ENCODE data around the gene KDM8.

Gene KDM8

DNA sequence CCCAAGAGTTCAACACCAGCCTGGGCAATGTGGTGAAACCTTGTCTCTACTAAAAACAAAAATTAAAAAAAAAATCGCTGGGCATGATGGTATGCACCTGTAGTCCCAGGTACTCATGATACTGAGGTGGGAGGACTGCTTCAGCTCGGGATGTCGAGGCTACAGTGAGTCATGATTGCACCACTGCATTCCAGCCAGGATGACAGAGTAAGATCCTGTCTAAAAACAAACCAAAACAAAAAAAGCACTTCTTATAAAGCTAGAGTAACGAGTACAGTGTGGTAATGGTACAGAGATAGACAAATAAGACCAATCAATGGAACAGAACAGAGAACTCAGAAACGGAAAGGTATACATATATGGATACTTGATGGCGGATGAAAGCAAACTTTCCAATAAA is 60.8 kb downstream of the KDM8 start:
- no peak for DNase-seq (ENCODE audit: insufficient read length, low spot score)
- no peak for FAIRE-seq

DNA sequence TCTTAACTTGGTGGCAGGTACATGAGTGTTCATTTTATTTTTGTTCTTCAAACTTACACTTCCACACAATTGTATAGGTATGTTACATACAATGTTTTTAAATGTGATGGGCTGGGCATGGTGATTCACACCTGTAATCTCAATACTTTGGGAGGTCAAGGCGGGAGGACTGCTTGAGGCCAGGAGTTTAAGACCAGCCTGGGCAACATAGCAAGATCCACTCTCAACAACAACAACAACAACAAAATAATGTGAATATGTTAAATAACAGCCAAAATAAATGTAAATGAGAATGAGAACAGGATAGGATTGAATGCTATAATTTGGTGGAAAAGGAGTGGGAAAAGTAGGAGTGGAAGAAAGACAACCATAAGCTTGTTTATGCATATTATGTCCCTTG is 62.7 kb downstream of the KDM8 start:
- no peak for DNase-seq (ENCODE audit: insufficient read length, low spot score)
- FAIRE-seq: no peak

DNA sequence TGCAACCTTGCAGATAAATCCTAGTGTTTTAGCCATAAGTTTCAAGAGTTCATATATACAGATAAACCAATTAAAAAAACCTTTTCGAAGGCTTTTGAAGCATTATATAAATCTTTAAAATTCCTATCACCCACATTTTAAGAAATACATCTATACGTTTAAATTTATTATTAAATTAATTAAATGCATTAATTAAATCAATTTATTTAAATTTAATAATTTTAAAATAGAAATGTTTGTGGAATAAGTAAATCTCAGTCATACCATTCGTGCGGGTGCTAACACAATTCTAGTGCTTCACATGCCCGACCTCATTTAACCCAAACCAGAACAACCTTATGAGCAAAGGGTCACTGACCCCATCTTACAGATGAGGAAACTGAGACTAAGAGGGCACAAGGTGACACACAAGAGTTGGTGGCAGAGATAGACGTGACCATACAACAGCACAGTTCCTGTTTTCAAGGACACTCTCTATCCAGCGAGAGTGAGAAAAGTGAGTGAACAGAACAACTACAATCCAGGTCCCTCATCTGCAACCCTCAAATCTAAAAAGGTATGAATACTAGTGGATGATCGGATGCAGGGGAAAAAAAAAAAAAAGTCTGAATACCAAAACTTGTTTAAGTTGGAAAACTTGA is 63.8 kb downstream of the KDM8 start:
- FAIRE-seq (no peak), DNase-seq (ENCODE audit: insufficient read length, low spot score) (no peak)

DNA sequence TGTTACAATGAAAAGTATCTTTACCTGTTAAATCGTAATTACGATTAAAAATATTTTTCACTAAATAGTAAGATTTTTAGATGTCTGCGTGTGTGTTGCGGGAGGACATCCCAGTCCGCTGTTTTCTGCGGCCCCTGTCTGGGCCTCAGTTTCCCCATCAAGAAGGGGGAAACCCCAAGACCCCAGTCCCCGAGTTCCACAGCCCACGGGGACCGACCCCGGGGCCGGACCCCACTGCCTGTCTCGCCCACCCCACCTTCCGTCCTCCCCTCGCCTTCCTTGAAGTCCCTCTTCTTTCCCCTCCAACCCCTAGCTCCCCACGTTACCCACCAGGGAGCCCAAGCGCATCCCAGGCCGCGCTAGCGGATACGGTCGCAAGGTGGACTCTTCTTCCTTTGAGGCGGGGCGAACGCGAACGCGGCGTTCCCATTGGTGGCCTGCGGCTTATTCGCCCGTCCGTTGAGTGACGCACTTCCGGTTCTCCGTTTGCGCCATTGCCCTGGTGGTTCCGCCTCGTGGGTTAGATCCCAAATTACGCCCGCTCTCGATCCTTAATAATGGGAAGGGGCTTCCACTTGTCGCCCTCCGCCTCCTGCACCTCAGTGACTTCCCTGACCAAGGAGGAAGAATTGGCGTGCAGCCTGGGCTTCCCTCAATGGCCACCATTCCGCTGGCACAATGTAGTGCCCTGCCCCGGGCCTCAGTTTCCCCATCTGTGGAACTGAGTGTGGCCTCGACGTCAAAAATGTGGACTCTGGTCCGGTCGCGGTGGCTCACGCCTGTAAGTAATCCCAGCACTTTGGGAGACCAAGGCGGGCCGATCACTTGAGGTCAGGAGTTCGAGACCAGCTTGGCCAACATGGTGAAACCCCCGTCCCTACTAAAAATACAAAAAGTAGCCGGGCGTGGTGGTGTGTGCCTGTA is 65.3 kb downstream of the KDM8 start, which contains the start of gene NSMCE1:
Gene NSMCE1 (minus strand): TSS at position 397 of the 924 bp plus-strand sequence. CDS start 11,202 bp downstream, outside the sequence.
- FAIRE-seq (peak; percentile 16), DNase-seq (ENCODE audit: insufficient read length, low spot score) (peak; percentile 91)

DNA sequence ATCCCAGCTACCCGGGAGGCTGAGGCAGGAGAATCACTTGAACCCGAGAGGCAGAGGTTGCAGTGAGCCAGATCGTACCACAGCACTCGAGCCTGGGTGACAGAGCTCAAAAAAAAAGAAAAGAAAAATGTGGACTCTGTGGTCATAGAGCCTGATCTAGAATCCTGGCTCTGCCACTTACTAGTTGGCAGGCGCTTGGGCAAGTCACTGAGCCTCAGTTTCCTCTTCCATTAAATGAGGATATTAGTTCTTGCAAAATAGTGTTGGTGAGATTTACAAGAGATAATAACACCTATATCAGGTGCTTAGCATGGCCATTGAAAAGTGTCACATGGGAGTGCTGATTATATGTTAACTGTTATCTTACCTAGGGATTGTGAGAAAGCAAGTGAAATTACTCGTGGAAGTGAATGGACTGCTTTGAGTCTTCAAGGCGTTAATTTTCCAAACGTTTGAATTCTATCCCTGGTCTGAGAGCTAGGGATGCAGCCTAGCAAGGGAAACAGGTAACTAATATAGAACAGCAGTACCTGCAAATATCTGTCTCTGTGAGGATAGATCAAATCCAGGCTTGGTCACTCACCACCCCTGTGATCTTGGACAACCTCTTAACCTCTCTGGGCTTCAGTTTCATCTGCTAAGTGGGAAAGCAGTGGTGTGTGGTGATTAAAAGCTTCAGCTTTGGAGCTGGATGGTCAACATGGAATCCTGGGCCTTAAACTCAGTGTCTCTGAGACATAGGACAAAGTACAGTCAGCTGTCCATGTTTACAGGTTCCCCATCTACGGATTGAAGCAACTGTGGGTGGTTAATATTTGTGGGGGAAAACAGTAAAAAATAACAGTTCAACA is 66.2 kb downstream of the KDM8 start:
- FAIRE-seq (no peak), DNase-seq (ENCODE audit: insufficient read length, low spot score) (no peak)

DNA sequence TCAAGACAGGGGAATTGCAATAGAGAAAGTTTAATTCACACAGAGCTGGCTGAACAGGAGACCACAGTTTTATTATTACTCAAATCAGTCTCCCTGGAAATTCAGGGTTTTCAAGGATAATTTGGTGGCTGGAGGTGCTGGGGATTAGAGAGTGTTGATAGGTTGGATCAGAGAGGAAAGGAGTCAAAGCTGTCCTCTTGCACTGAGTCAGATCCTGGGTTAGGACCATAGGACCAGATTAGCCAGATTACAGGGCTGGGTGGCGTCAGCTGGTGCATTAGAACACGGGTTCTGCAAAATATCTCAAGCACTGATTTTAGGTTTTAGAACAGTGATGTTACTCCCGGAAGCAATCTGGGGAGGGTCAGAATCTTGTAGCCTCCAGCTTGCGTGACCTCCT is 67.0 kb downstream of the KDM8 start:
- FAIRE-seq (no peak), DNase-seq (ENCODE audit: insufficient read length, low spot score) (no peak)

Data from HTR-8/SVneo (cell line).